Keratinocyte (primary cell): ENCODE data around the gene PCDHGC3. TPM values are rescaled to one million over a fixed set of nuclear protein-coding genes. Genes with fewer than 3 reads are reported as not detected.

Source experiments
- DNase-seq: peaks from one replicate; pipeline ENCODE4 v3.0.0-alpha.2; 2011; ENCODE audit warnings: low read depth, missing footprints, low spot score
- FAIRE-seq: peaks from 2 replicates; lab custom pipeline; 2011; peaks lifted over from hg19 to GRCh38; lab: Jason Lieb, UNC
- H2AFZ ChIP-seq: 2 replicates; pipeline ENCODE4 v1.6.0; 2012; ENCODE audit warnings: low read length, control low read depth, inconsistent platforms; ENCODE audit not compliant: control insufficient read depth
- H3K27ac ChIP-seq: 2 replicates; pipeline ENCODE4 v1.5.1; 2011; ENCODE audit warnings: low read length; ENCODE audit not compliant: control insufficient read depth, insufficient read depth
- H3K27me3 ChIP-seq: 3 replicates; pipeline ENCODE4 v1.6.0; 2011; ENCODE audit warnings: low read length; ENCODE audit not compliant: control insufficient read depth, insufficient read depth; ENCODE audit errors: extremely low read depth
- H3K36me3 ChIP-seq, 2 experiments: 2 replicates in 1 of 2; 3 replicates in 1 of 2; pipeline ENCODE4 v1.5.1; 2011; ENCODE audit warnings: low read length in 2 of 2, mild to moderate bottlenecking in 1 of 2; ENCODE audit not compliant: control insufficient read depth in 2 of 2, insufficient read depth in 2 of 2; ENCODE audit errors: extremely low read depth in 1 of 2
- H3K4me1 ChIP-seq: 3 replicates; pipeline ENCODE4 v1.5.1; 2011; ENCODE audit warnings: low read length; ENCODE audit not compliant: control insufficient read depth, insufficient read depth; ENCODE audit errors: extremely low read depth
- H3K4me2 ChIP-seq: 3 replicates; pipeline ENCODE4 v1.6.0; 2011; ENCODE audit warnings: low read depth, low read length; ENCODE audit not compliant: control insufficient read depth, insufficient read depth; ENCODE audit errors: extremely low read depth
- H3K4me3 ChIP-seq, 3 experiments: fragments of 200-600 bp in 1 of 3; sonication (generic) in 1 of 3; 2 replicates in 2 of 3; 3 replicates in 1 of 3; pipeline ENCODE4 v1.5.1; 2011 to 2016; ENCODE audit warnings: low read length in 3 of 3, mild to moderate bottlenecking in 3 of 3, control low read depth in 2 of 3, inconsistent platforms in 1 of 3, low read depth in 1 of 3, mixed read lengths in 1 of 3, mixed run types in 1 of 3, moderate library complexity in 1 of 3; ENCODE audit not compliant: control insufficient read depth in 2 of 3, insufficient read depth in 2 of 3; ENCODE audit errors: extremely low read depth in 1 of 3
- H3K79me2 ChIP-seq: 2 replicates; pipeline ENCODE4 v1.6.0; 2012; ENCODE audit warnings: low read length; ENCODE audit not compliant: control insufficient read depth, insufficient read depth
- H3K9ac ChIP-seq: 3 replicates; pipeline ENCODE4 v1.6.0; 2011; ENCODE audit warnings: low read length; ENCODE audit not compliant: control insufficient read depth, insufficient read depth; ENCODE audit errors: extremely low read depth
- H3K9me1 ChIP-seq: 3 replicates; pipeline ENCODE4 v1.6.0; 2011; ENCODE audit warnings: low read length; ENCODE audit not compliant: control insufficient read depth, insufficient read depth; ENCODE audit errors: extremely low read depth
- H3K9me3 ChIP-seq: 2 replicates; pipeline ENCODE4 v1.5.1; 2012; ENCODE audit warnings: low read depth, low read length; ENCODE audit not compliant: control insufficient read depth
- H4K20me1 ChIP-seq: 3 replicates; pipeline ENCODE4 v1.6.0; 2011; ENCODE audit warnings: low read length; ENCODE audit not compliant: control insufficient read depth, insufficient read depth; ENCODE audit errors: extremely low read depth
- EZH2 ChIP-seq: IDR thresholded peaks from one replicate; pipeline ENCODE4 v1.6.1; 2012; ENCODE audit warnings: inconsistent platforms, mild to moderate bottlenecking, low read length, moderate library complexity
- dilution Hi-C: fragments of 300-500 bp; cut with MboI; formaldehyde crosslinking; loops from one replicate; pipeline ENCODE4 v1.7.0; 2020; ENCODE audit warnings: low sequenced_read_pairs; ENCODE audit not compliant: extremely low pct_ligation_motif_present
- polyA plus RNA-seq, 5 experiments: library from polyadenylated mRNA; depleted of rRNA in 3 of 5; stranded (reverse) in 3 of 5; stranded (forward) in 1 of 5; unstranded in 1 of 5; fragments of >200 nt; gene quantifications; 1 replicate in 1 of 5; 2 replicates in 3 of 5; 3 replicates in 1 of 5; pipeline versions ENCODE4 v1.2.1 to v1.2.3, GENCODE V29; 2011 to 2012; ENCODE audit warnings: missing spikeins in 2 of 5, low read depth in 1 of 5, low replicate concordance in 1 of 5
- TF ChIP-seq, protein P1 (sequence below), 3 experiments: IDR thresholded peaks in 1 of 3; conservative IDR thresholded peaks in 1 of 3; optimal IDR thresholded peaks in 1 of 3; 2 replicates in 2 of 3; 3 replicates in 1 of 3; pipeline versions ENCODE3 to v1.5.1; 2011; ENCODE audit warnings: low read length in 3 of 3, mild to moderate bottlenecking in 3 of 3, moderate library complexity in 2 of 3, control low read depth in 1 of 3, inconsistent platforms in 1 of 3; ENCODE audit not compliant: insufficient read depth in 2 of 3; ENCODE audit errors: extremely low read depth in 1 of 3

Gene PCDHGC3
- polyA plus RNA-seq, 1 donor (not counting 4 experiments of a cell fraction or from before 2014, with no cell fraction given) = 15.2 TPM

DNA sequence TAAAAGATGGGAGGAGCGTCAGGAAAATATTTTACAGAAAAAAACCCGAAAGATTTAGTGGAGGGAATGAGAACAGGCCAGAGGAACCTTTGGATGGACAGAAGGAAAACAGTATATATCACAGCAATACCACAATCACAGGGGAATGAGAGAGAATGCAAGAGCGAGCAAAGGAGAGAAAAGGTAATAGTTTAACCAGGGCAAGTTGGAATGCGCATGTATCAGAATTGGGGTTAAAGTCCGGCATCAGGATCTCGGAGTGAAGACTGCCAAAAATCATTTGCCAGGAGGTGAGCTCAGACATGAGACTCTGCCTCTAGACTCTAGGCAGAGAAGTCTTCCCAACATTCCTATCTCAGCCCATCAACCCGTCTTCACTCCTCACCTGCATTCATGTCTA is 49.9 kb downstream of the PCDHGC3 start:
- no peaks in the 10 kb centered on the region for H3K9me1 ChIP-seq
- no peaks in the 10 kb centered on the region for H4K20me1 ChIP-seq
- dilution Hi-C loops = no loop called here
- peaks cover 17 to 51% of the 10 kb centered on the region in 2 experiments for H3K36me3 ChIP-seq
- no peak overlapping the region for H3K4me2 ChIP-seq
- TF ChIP-seq EZH2 = no peak
- TF ChIP-seq, protein P1, sequence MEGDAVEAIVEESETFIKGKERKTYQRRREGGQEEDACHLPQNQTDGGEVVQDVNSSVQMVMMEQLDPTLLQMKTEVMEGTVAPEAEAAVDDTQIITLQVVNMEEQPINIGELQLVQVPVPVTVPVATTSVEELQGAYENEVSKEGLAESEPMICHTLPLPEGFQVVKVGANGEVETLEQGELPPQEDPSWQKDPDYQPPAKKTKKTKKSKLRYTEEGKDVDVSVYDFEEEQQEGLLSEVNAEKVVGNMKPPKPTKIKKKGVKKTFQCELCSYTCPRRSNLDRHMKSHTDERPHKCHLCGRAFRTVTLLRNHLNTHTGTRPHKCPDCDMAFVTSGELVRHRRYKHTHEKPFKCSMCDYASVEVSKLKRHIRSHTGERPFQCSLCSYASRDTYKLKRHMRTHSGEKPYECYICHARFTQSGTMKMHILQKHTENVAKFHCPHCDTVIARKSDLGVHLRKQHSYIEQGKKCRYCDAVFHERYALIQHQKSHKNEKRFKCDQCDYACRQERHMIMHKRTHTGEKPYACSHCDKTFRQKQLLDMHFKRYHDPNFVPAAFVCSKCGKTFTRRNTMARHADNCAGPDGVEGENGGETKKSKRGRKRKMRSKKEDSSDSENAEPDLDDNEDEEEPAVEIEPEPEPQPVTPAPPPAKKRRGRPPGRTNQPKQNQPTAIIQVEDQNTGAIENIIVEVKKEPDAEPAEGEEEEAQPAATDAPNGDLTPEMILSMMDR (optimal IDR thresholded peaks at IDR 0.05 in 1 of 3, IDR thresholded peaks at IDR 0.05 in 1 of 3, conservative IDR thresholded peaks at IDR 0.05 in 1 of 3; ENCODE audit: extremely low read depth in 1 of 3, insufficient read depth in 2 of 3, low read length in 3 of 3) = no peak
- H3K9me3 ChIP-seq = no peaks in the 10 kb centered on the region
- no peak overlapping the region for H3K4me3 ChIP-seq
- H3K27ac ChIP-seq = no peak overlapping the region
- no peak overlapping the region for H3K9ac ChIP-seq
- H3K27me3 ChIP-seq = no peaks in the 10 kb centered on the region
- DNase-seq = no peak
- no peak overlapping the region for H2AFZ ChIP-seq
- H3K79me2 ChIP-seq = no peaks in the 10 kb centered on the region
- no peak for FAIRE-seq
- peaks cover 42% of the 10 kb centered on the region for H3K4me1 ChIP-seq

GRCh38 chr5:141527426-141527825 is 51.7 kb downstream of the PCDHGC3 start:
- Histone ChIP-seq H3K36me3 (peaks cover 19 to 55% of the 10 kb centered on the region in 2 experiments), H4K20me1 (no peaks in the 10 kb centered on the region), H3K27ac (no peak overlapping the region), H3K79me2 (no peaks in the 10 kb centered on the region), H3K9ac (no peak overlapping the region), H3K27me3 (no peaks in the 10 kb centered on the region), H3K4me3 (no peak overlapping the region), H3K9me1 (no peaks in the 10 kb centered on the region), H2AFZ (no peak overlapping the region), H3K9me3 (no peaks in the 10 kb centered on the region), H3K4me1 (peaks cover 26% of the 10 kb centered on the region), H3K4me2 (no peak overlapping the region)
- no peak for TF ChIP-seq EZH2
- TF ChIP-seq, protein P1 (optimal IDR thresholded peaks at IDR 0.05 in 1 of 3, IDR thresholded peaks at IDR 0.05 in 1 of 3, conservative IDR thresholded peaks at IDR 0.05 in 1 of 3; ENCODE audit: extremely low read depth in 1 of 3, insufficient read depth in 2 of 3, low read length in 3 of 3) = no peak
- no peak for DNase-seq
- no peak for FAIRE-seq
- dilution Hi-C loops = no loop called here

Other genes starting within 250 kb of the PCDHGC3 start
- gene PCDHB15, start 230.6 kb upstream of the PCDHGC3 start, polyA plus RNA-seq = 0.03 to 0.31 TPM (median 0.09 TPM) in 3 replicates
- gene SLC25A2, start 171.9 kb upstream of the PCDHGC3 start, polyA plus RNA-seq = not detected in 3 replicates
- gene TAF7, start 155.2 kb upstream of the PCDHGC3 start, polyA plus RNA-seq = 37.5 to 58.9 TPM (median 47.5 TPM) in 3 replicates
- 0.08 to 0.17 TPM (median 0.09 TPM) in 3 replicates for gene PCDHGA1, start 145.5 kb upstream of the PCDHGC3 start, polyA plus RNA-seq
- 0.14 to 0.37 TPM (median 0.35 TPM) in 3 replicates for gene PCDHGA2, start 137.2 kb upstream of the PCDHGC3 start, polyA plus RNA-seq
- gene PCDHGA3, start 132.1 kb upstream of the PCDHGC3 start, polyA plus RNA-seq = 0.03 to 0.05 TPM in 2 of 3 replicates, not detected in the other
- 0.08 to 0.15 TPM (median 0.09 TPM) in 3 replicates for gene PCDHGB1, start 125.9 kb upstream of the PCDHGC3 start, polyA plus RNA-seq
- 0.05 to 0.15 TPM (median 0.14 TPM) in 3 replicates for gene PCDHGA4, start 120.9 kb upstream of the PCDHGC3 start, polyA plus RNA-seq
- 0.12 to 0.15 TPM (median 0.12 TPM) in 3 replicates for gene PCDHGB2, start 116.0 kb upstream of the PCDHGC3 start, polyA plus RNA-seq
- 0.01 to 0.07 TPM (median 0.06 TPM) in 3 replicates for gene PCDHGA5, start 111.8 kb upstream of the PCDHGC3 start, polyA plus RNA-seq
- 0.17 to 0.28 TPM (median 0.18 TPM) in 3 replicates for gene PCDHGB3, start 105.7 kb upstream of the PCDHGC3 start, polyA plus RNA-seq
- 0.16 to 0.36 TPM (median 0.28 TPM) in 3 replicates for gene PCDHGA6, start 102.1 kb upstream of the PCDHGC3 start, polyA plus RNA-seq
- gene PCDHGA7, start 93.2 kb upstream of the PCDHGC3 start, polyA plus RNA-seq = 0.13 to 0.24 TPM (median 0.14 TPM) in 3 replicates
- 1.6 to 2.7 TPM (median 2.4 TPM) in 3 replicates for gene PCDHGB4, start 88.3 kb upstream of the PCDHGC3 start, polyA plus RNA-seq
- gene PCDHGA8, start 83.3 kb upstream of the PCDHGC3 start, polyA plus RNA-seq = 0.08 to 0.09 TPM (median 0.09 TPM) in 3 replicates
- 1.8 to 4.3 TPM (median 1.9 TPM) in 3 replicates for gene PCDHGB5, start 78.0 kb upstream of the PCDHGC3 start, polyA plus RNA-seq
- gene PCDHGA9, start 73.2 kb upstream of the PCDHGC3 start, polyA plus RNA-seq = 0.24 to 0.35 TPM (median 0.28 TPM) in 3 replicates
- gene PCDHGB6, start 67.9 kb upstream of the PCDHGC3 start, polyA plus RNA-seq = 0.19 to 0.30 TPM (median 0.23 TPM) in 3 replicates
- gene PCDHGA10, start 63.0 kb upstream of the PCDHGC3 start, polyA plus RNA-seq = 1.3 to 1.8 TPM (median 1.6 TPM) in 3 replicates
- gene PCDHGB7, start 58.3 kb upstream of the PCDHGC3 start, polyA plus RNA-seq = 0.66 to 1.1 TPM (median 0.69 TPM) in 3 replicates
- gene PCDHGA11, start 54.9 kb upstream of the PCDHGC3 start, polyA plus RNA-seq = 1.4 to 2.5 TPM (median 1.4 TPM) in 3 replicates
- gene PCDHGA12, start 45.5 kb upstream of the PCDHGC3 start, polyA plus RNA-seq = 0.69 to 1.9 TPM (median 1.0 TPM) in 3 replicates
- 0.12 to 0.15 TPM (median 0.13 TPM) in 3 replicates for gene PCDHGC4, start 9.1 kb downstream of the PCDHGC3 start, polyA plus RNA-seq
- gene PCDHGC5, start 13.1 kb downstream of the PCDHGC3 start, polyA plus RNA-seq = 0.77 to 1.6 TPM (median 1.5 TPM) in 3 replicates
- gene DIAPH1, start 143.0 kb downstream of the PCDHGC3 start, polyA plus RNA-seq = 64.7 to 130 TPM (median 72.0 TPM) in 3 replicates
- 93.6 to 97.4 TPM (median 96.0 TPM) in 3 replicates for gene HDAC3, start 160.9 kb downstream of the PCDHGC3 start, polyA plus RNA-seq
- 8.9 to 11.1 TPM (median 10.2 TPM) in 3 replicates for gene RELL2, start 161.0 kb downstream of the PCDHGC3 start, polyA plus RNA-seq
- gene FCHSD1, start 175.5 kb downstream of the PCDHGC3 start, polyA plus RNA-seq = 9.7 to 17.1 TPM (median 13.5 TPM) in 3 replicates
- 1.3 to 2.4 TPM (median 1.3 TPM) in 3 replicates for gene ARAP3, start 206.3 kb downstream of the PCDHGC3 start, polyA plus RNA-seq